SK-N-SH (cell line): Measurements from ENCODE around the gene ANXA11. TPM values are rescaled to one million over a fixed set of nuclear protein-coding genes. Genes with fewer than 3 reads are reported as not detected.

ENCODE experiments used
- CTCF ChIA-PET: fragments of 300-600, 350-600 bp; formaldehyde crosslinking; extraction: SDS; loops from one replicate; lab custom pipeline; 2021; lab: Yijun Ruan, JAX
- POLR2A ChIA-PET: fragments of 350-600 bp; sonication (Branson Sonifier 250); formaldehyde crosslinking; extraction: SDS; loops from one replicate; lab custom pipeline; 2020; ENCODE audit warnings: antibody characterized with exemption, inconsistent platforms; lab: Yijun Ruan, JAX
- DNase-seq: peaks from one replicate; pipeline ENCODE4 v3.0.0; 2012
- H2AFZ ChIP-seq: fragments of 200-600 bp; sonication (generic); 2 replicates; pipeline ENCODE4 v1.8.1; 2016; ENCODE audit warnings: antibody characterized with exemption, mild to moderate bottlenecking, low read depth
- H3F3A ChIP-seq: fragments of 200-600 bp; sonication (generic); replicated peaks from 2 replicates; pipeline ENCODE3; 2016; ENCODE audit warnings: antibody characterized with exemption, mild to moderate bottlenecking; ENCODE audit not compliant: insufficient read depth
- H3K27ac ChIP-seq, 2 experiments: fragments of 200-500 bp in 1 of 2; fragments of 200-600 bp in 1 of 2; sonication (Bioruptor generic) in 1 of 2; sonication (generic), shearing (Covaris generic) in 1 of 2; 2 replicates each; pipeline versions ENCODE4 v1.5.1 to v1.6.1; 2014 to 2016; ENCODE audit warnings: low read depth in 2 of 2, inconsistent platforms in 1 of 2, low read length in 1 of 2, mild to moderate bottlenecking in 1 of 2, mixed read lengths in 1 of 2
- H3K27me3 ChIP-seq: fragments of 200-600 bp; sonication (generic), shearing (Covaris generic); 2 replicates; pipeline ENCODE4 v1.6.1; 2016; ENCODE audit warnings: mixed run types; ENCODE audit not compliant: insufficient read depth
- H3K36me3 ChIP-seq, 2 experiments: fragments of 200-500 bp in 1 of 2; fragments of 200-600 bp in 1 of 2; sonication (Bioruptor generic) in 1 of 2; sonication (generic) in 1 of 2; replicated peaks in 1 of 2; 2 replicates each; pipeline versions ENCODE3 to v1.5.1; 2014 to 2016; ENCODE audit warnings: low read length in 1 of 2, mild to moderate bottlenecking in 1 of 2; ENCODE audit not compliant: insufficient read depth in 2 of 2, control insufficient read depth in 1 of 2
- H3K4me1 ChIP-seq, 2 experiments: fragments of 200-500 bp in 1 of 2; fragments of 200-600 bp in 1 of 2; sonication (Bioruptor generic) in 1 of 2; sonication (generic), shearing (Covaris generic) in 1 of 2; 2 replicates each; pipeline versions ENCODE4 v1.5.1 to v1.6.1; 2014 to 2016; ENCODE audit warnings: low read depth in 1 of 2, low read length in 1 of 2, mixed run types in 1 of 2; ENCODE audit not compliant: insufficient read depth in 2 of 2, control insufficient read depth in 1 of 2
- H3K4me2 ChIP-seq: fragments of 200-600 bp; sonication (generic), shearing (Covaris generic); 2 replicates; pipeline ENCODE4 v1.6.1; 2017; ENCODE audit warnings: mixed run types
- H3K4me3 ChIP-seq, 2 experiments: fragments of 200-500 bp in 1 of 2; fragments of 200-600 bp in 1 of 2; sonication (Bioruptor generic) in 1 of 2; sonication (generic), shearing (Covaris generic) in 1 of 2; 2 replicates each; pipeline versions ENCODE4 v1.5.1 to v1.8.1; 2014 to 2016; ENCODE audit warnings: low read depth in 2 of 2, inconsistent platforms in 1 of 2, low read length in 1 of 2, mild to moderate bottlenecking in 1 of 2, mixed read lengths in 1 of 2, moderate library complexity in 1 of 2
- H3K79me2 ChIP-seq: fragments of 200-600 bp; sonication (generic); 2 replicates; pipeline ENCODE4 v1.8.1; 2017; ENCODE audit warnings: mild to moderate bottlenecking; ENCODE audit not compliant: insufficient read depth
- H3K9ac ChIP-seq: fragments of 200-600 bp; sonication (generic); 2 replicates; pipeline ENCODE4 v1.6.1; 2017; ENCODE audit warnings: mixed run types
- H3K9me2 ChIP-seq: fragments of 200-600 bp; sonication (generic); 2 replicates; pipeline ENCODE4 v1.6.1; 2017; ENCODE audit warnings: mixed run types
- H3K9me3 ChIP-seq: fragments of 200-600 bp; sonication (generic); 2 replicates; pipeline ENCODE4 v1.6.1; 2017; ENCODE audit warnings: mixed run types, mild to moderate bottlenecking, moderate library complexity
- H4K20me1 ChIP-seq: fragments of 200-600 bp; sonication (generic); 2 replicates; pipeline ENCODE4 v1.6.1; 2017; ENCODE audit warnings: mild to moderate bottlenecking, mixed run types; ENCODE audit not compliant: insufficient read depth
- EP300 ChIP-seq, 2 experiments: IDR thresholded peaks; 2 replicates each; pipeline versions ENCODE4 v1.4.0 to v1.6.1; 2012; ENCODE audit warnings: borderline replicate concordance in 1 of 2, low read depth in 1 of 2, low read length in 1 of 2
- FOXJ3 ChIP-seq: sonication (generic); formaldehyde crosslinking; IDR thresholded peaks from 2 replicates; pipeline ENCODE4 v1.5.1; 2020; ENCODE audit warnings: mild to moderate bottlenecking, missing genetic modification reagents
- GATA2 ChIP-seq: sonication (generic); formaldehyde crosslinking; IDR thresholded peaks from 2 replicates; pipeline ENCODE4 v1.5.0; 2020; ENCODE audit warnings: mild to moderate bottlenecking, missing genetic modification reagents
- MAX ChIP-seq: IDR thresholded peaks from 2 replicates; pipeline ENCODE4 v1.4.0; 2012; ENCODE audit warnings: low read depth
- MEF2A ChIP-seq: IDR thresholded peaks from 2 replicates; pipeline ENCODE4 v1.4.0; 2012; ENCODE audit warnings: low read depth, borderline replicate concordance
- MXI1 ChIP-seq: IDR thresholded peaks from 2 replicates; pipeline ENCODE4 v1.6.1; 2012; ENCODE audit warnings: mild to moderate bottlenecking, low read depth, low read length, improper control_type of control experiment
- NFIC ChIP-seq: IDR thresholded peaks from 2 replicates; pipeline ENCODE4 v1.4.0; 2012; ENCODE audit warnings: borderline replicate concordance
- NRF1 ChIP-seq: IDR thresholded peaks from 2 replicates; pipeline ENCODE4 v1.6.1; 2012; ENCODE audit warnings: low read depth, mild to moderate bottlenecking, low read length
- POLR2AphosphoS5 ChIP-seq: IDR thresholded peaks from 2 replicates; pipeline ENCODE4 v1.6.1; 2012; ENCODE audit warnings: low read depth, low read length
- RAD21 ChIP-seq: IDR thresholded peaks from 2 replicates; pipeline ENCODE4 v1.6.1; 2012; ENCODE audit warnings: mild to moderate bottlenecking, low read length
- RCOR1 ChIP-seq: fragments of 150-350 bp; IDR thresholded peaks from 2 replicates; pipeline ENCODE4 v1.6.1; 2017; ENCODE audit warnings: antibody characterized with exemption, low read length
- REST ChIP-seq: IDR thresholded peaks from 2 replicates; pipeline ENCODE4 v1.6.1; 2012; ENCODE audit warnings: mild to moderate bottlenecking, low read depth, low read length, moderate library complexity
- RFX5 ChIP-seq: IDR thresholded peaks from 2 replicates; pipeline ENCODE4 v1.6.1; 2012; ENCODE audit warnings: mild to moderate bottlenecking, improper control_type of control experiment, low read length
- SMC3 ChIP-seq: IDR thresholded peaks from 2 replicates; pipeline ENCODE4 v1.6.1; 2012; ENCODE audit warnings: low read depth, low read length, improper control_type of control experiment
- TCF12 ChIP-seq: IDR thresholded peaks from 2 replicates; pipeline ENCODE4 v1.4.0; 2012
- TEAD4 ChIP-seq: IDR thresholded peaks from 2 replicates; pipeline ENCODE4 v1.4.0; 2012; ENCODE audit warnings: mild to moderate bottlenecking, borderline replicate concordance; ENCODE audit not compliant: insufficient read depth
- USF2 ChIP-seq: fragments of 150-350 bp; IDR thresholded peaks from 2 replicates; pipeline ENCODE4 v1.6.1; 2017; ENCODE audit warnings: antibody characterized with exemption, low read length, low read depth, borderline replicate concordance
- ZBTB33 ChIP-seq: IDR thresholded peaks from 2 replicates; pipeline ENCODE4 v1.4.0; 2012; ENCODE audit warnings: low read depth, borderline replicate concordance
- WGBS: methylation state at CpG from one replicate; pipeline ENCODE4 v1.1.6; 2017; ENCODE audit warnings: low lambda C conversion rate; 5-methylcytosine and 5-hydroxymethylcytosine counted together
- polyA plus RNA-seq, 3 experiments: library from polyadenylated mRNA; depleted of rRNA; stranded (reverse); fragments of >200 nt; gene quantifications; 2 replicates each; pipeline ENCODE4 v1.2.3, GENCODE V29; 2012
- TF ChIP-seq, protein P1 (sequence below): IDR thresholded peaks from 2 replicates; pipeline ENCODE4 v1.4.0; 2012; ENCODE audit warnings: low read depth, borderline replicate concordance
- TF ChIP-seq, protein P2 (sequence below): IDR thresholded peaks from 2 replicates; pipeline ENCODE4; 2012

Gene ANXA11
- polyA plus RNA-seq, 1 of the 3 experiments (the other 2 are of a cell fraction), result 53.6 TPM

- TF ChIP-seq RAD21 (no peak), REST (no peak), NFIC (no peak), SMC3 (no peak), GATA2 (CRISPR knock-in tag) (no peak), MAX (no peak), POLR2AphosphoS5 (no peak), ZBTB33 (no peak)
- TF ChIP-seq, protein P1, sequence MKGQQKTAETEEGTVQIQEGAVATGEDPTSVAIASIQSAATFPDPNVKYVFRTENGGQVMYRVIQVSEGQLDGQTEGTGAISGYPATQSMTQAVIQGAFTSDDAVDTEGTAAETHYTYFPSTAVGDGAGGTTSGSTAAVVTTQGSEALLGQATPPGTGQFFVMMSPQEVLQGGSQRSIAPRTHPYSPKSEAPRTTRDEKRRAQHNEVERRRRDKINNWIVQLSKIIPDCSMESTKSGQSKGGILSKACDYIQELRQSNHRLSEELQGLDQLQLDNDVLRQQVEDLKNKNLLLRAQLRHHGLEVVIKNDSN, result no peak
These were observed 73.8 kb downstream of the ANXA11 start (continued) for GRCh38 chr10:80131499-80131901.

- Histone ChIP-seq H3K27me3 (peaks cover 5% of the 10 kb centered on the region; the same call in 1 of the 2 replicates), H3K4me1 (no peaks in the 10 kb centered on the region), H4K20me1 (no peaks in the 10 kb centered on the region), H3K79me2 (no peaks in the 10 kb centered on the region), H3K4me2 (no peak overlapping the region), H2AFZ (no peak overlapping the region), H3K36me3 (no peaks in the 10 kb centered on the region), H3F3A (peaks cover 2% of the 10 kb centered on the region), H3K9me2 (no peaks in the 10 kb centered on the region), H3K4me3 (no peak overlapping the region), H3K9me3 (no peaks in the 10 kb centered on the region), H3K27ac (no peak overlapping the region), H3K9ac (no peak overlapping the region)
- ChIA-PET CTCF (no interaction called here), POLR2A (no interaction called here)
- DNase-seq, result no peak
- WGBS, result 77% methylated on average over 2 of the region's 4 CpGs
- TF ChIP-seq RFX5, result no peak
- TF ChIP-seq, protein P2, sequence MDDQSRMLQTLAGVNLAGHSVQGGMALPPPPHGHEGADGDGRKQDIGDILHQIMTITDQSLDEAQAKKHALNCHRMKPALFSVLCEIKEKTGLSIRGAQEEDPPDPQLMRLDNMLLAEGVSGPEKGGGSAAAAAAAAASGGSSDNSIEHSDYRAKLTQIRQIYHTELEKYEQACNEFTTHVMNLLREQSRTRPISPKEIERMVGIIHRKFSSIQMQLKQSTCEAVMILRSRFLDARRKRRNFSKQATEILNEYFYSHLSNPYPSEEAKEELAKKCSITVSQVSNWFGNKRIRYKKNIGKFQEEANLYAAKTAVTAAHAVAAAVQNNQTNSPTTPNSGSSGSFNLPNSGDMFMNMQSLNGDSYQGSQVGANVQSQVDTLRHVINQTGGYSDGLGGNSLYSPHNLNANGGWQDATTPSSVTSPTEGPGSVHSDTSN, result no peak
- no peak for TF ChIP-seq EP300 (IDR thresholded peaks at IDR 0.05; ENCODE audit: borderline replicate concordance in 1 of 2, low read depth in 1 of 2, low read length in 1 of 2)
- TF ChIP-seq NRF1, result no peak
- no peak for TF ChIP-seq TCF12
- TF ChIP-seq FOXJ3, result no peak
- no peak for TF ChIP-seq MXI1
- no peak for TF ChIP-seq TEAD4
- no peak for TF ChIP-seq RCOR1
- TF ChIP-seq, protein P1, result no peak
- TF ChIP-seq USF2, result no peak
- TF ChIP-seq MEF2A, result no peak
- no peak for TF ChIP-seq MAX
- no peak for TF ChIP-seq RAD21
These were observed 78.5 kb downstream of the ANXA11 start for GRCh38 chr10:80126876-80127275.
